ENCODE results near the gene DCBLD2. TPM values are rescaled to one million over a fixed set of nuclear protein-coding genes. Genes with fewer than 3 reads are reported as not detected.

Gene DCBLD2
- total and polyA plus RNA-seq, 2 of the 4 experiments (the other 2 are of a cell fraction) = 121 to 196 TPM

DNA sequence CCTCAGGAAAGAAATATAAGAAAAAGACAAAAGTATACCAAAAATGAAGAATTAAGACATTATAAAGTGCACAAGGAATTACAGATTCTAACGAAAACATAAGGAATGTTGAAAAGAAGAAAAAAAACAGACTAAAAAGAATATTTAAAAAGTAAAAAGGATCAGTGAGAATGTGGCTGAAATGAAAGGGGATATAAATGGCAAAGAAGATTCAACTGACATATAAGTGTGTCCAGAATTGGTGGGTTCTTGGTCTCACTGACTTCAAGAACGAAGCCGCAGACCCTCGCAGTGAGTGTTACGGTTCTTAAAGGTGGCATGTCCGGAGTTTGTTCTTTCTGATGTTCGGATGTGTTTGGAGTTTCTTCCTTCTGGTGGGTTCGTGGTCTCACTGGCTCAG is 44.8 kb downstream of the DCBLD2 start:
- Histone ChIP-seq H3K4me2 (ENCODE audit: low read depth, low read length) (no peak overlapping the region), H3K14ac (replicated peaks; ENCODE audit: low read depth, low read length) (no peak overlapping the region), H3K4me1 (ENCODE audit: control insufficient read depth, insufficient read depth, low read length) (peaks cover 3% of the 10 kb centered on the region; the same call in 1 of the 2 replicates), H3K56ac (ENCODE audit: extremely low read depth, insufficient read depth, low read length) (no peak overlapping the region), H3K36me3 (ENCODE audit: control insufficient read depth, insufficient read depth, low read length) (0 out of 2 replicates have a peak, but pooled peaks cover 7% of the 10 kb centered on the region), H2AK5ac (ENCODE audit: low read depth, low read length) (no peak overlapping the region), H4K5ac (ENCODE audit: low read depth, low read length) (no peak overlapping the region), H3K27me3 (ENCODE audit: control insufficient read depth, insufficient read depth, low read length) (no peaks in the 10 kb centered on the region), H3K18ac (ENCODE audit: low read depth, low read length) (no peak overlapping the region), H4K8ac (ENCODE audit: low read depth in 2 of 2, low read length in 2 of 2) (no peak overlapping the region), H2BK15ac (ENCODE audit: low read depth, low read length) (no peak overlapping the region), H3K27ac (ENCODE audit: insufficient read depth, low read length) (no peak overlapping the region), H3K79me1 (ENCODE audit: low read depth in 1 of 2, low read length in 2 of 2) (peaks cover 16 to 18% of the 10 kb centered on the region in 2 experiments), H3K4me3 (ENCODE audit: insufficient read depth, low read depth, low read length) (no peak overlapping the region), H3K4ac (ENCODE audit: low read depth, low read length) (no peak overlapping the region), H2BK5ac (ENCODE audit: low read depth, low read length, poor library complexity, severe bottlenecking) (no peak overlapping the region), H4K91ac (ENCODE audit: insufficient read depth, low read depth, low read length) (no peak overlapping the region), H2AFZ (replicated peaks; ENCODE audit: low read length, poor library complexity) (no peak overlapping the region), H2AK9ac (replicated peaks; ENCODE audit: low read depth, low read length, poor library complexity) (no peak overlapping the region), H2BK120ac (ENCODE audit: low read depth, low read length) (no peak overlapping the region), H3K9ac (ENCODE audit: low read depth, low read length) (no peak overlapping the region), H3K9me3 (ENCODE audit: control insufficient read depth, insufficient read depth, low read length) (peaks cover 10% of the 10 kb centered on the region; the same call in 1 of the 2 replicates), H3K23ac (ENCODE audit: low read depth, low read length) (no peak overlapping the region), H4K20me1 (ENCODE audit: insufficient read depth, low read length) (peaks cover 11% of the 10 kb centered on the region; the same call in 1 of the 2 replicates), H3K9me1 (ENCODE audit: insufficient read depth, low read length) (0 out of 2 replicates have a peak, but pooled peaks cover 4% of the 10 kb centered on the region), H2BK20ac (ENCODE audit: low read depth, low read length) (no peak overlapping the region)
- no peak for ATAC-seq (ENCODE audit: low read depth)
- no peak for DNase-seq
- dilution Hi-C loops (cut with HindIII; ENCODE audit: low sequenced_read_pairs, unreplicated experiment) (no loop called here), intact Hi-C loops (cut with micrococcal nuclease) (no loop called here), in situ Hi-C loops (cut with MboI; ENCODE audit: low sequenced_read_pairs) (no loop called here)
- no TSS peak for BruUV-seq (replicated peaks)
- ChIA-PET CTCF (no interaction called here), POLR2A (ENCODE audit: unreplicated experiment) (no interaction called here)
- WGBS, 2 experiments (ENCODE audit: extremely low coverage in 2 of 2, insufficient read length in 1 of 2) = no CpG with 5 or more reads among the region's 8 CpGs
- TF ChIP-seq CHD1 (IDR thresholded peaks at IDR 0.05; ENCODE audit: low read depth, low read length) (no peak), USF2 (IDR thresholded peaks at IDR 0.05; ENCODE audit: low read depth, low read length) (no peak), MAFK (IDR thresholded peaks at IDR 0.05; ENCODE audit: low read depth, low read length) (no peak), CEBPB (IDR thresholded peaks at IDR 0.05; ENCODE audit: low read depth, low read length) (no peak), MXI1 (IDR thresholded peaks at IDR 0.05; ENCODE audit: borderline replicate concordance, low read depth, low read length) (no peak), RCOR1 (IDR thresholded peaks at IDR 0.05; ENCODE audit: insufficient replicate concordance, low read length) (no peak), RFX5 (IDR thresholded peaks at IDR 0.05; ENCODE audit: low read depth, low read length) (no peak), ELK1 (IDR thresholded peaks at IDR 0.05; ENCODE audit: borderline replicate concordance, low read depth, low read length) (no peak)
- TF ChIP-seq, protein P1, sequence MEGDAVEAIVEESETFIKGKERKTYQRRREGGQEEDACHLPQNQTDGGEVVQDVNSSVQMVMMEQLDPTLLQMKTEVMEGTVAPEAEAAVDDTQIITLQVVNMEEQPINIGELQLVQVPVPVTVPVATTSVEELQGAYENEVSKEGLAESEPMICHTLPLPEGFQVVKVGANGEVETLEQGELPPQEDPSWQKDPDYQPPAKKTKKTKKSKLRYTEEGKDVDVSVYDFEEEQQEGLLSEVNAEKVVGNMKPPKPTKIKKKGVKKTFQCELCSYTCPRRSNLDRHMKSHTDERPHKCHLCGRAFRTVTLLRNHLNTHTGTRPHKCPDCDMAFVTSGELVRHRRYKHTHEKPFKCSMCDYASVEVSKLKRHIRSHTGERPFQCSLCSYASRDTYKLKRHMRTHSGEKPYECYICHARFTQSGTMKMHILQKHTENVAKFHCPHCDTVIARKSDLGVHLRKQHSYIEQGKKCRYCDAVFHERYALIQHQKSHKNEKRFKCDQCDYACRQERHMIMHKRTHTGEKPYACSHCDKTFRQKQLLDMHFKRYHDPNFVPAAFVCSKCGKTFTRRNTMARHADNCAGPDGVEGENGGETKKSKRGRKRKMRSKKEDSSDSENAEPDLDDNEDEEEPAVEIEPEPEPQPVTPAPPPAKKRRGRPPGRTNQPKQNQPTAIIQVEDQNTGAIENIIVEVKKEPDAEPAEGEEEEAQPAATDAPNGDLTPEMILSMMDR (conservative IDR thresholded peaks at IDR 0.05; ENCODE audit: low read depth, low read length) = no peak
